DMS53 treated with DMSO at 0.1 percent for 48 hours (cell line): ENCODE data around the gene PTGES2.
"Not testable (repeated sequence)": the region's sequence is repeated elsewhere in the genome, so short reads cannot be mapped to it uniquely, and the experiment has no call there.

Experiments
- DNase-seq: peaks from one replicate; lab custom pipeline; 2025; ENCODE audit not compliant: unreplicated experiment; lab: John Stamatoyannopoulos, UW

Gene PTGES2

GRCh38 chr9:128139621-128140020 lies 12.1 kb upstream of the PTGES2 start:
- DNase-seq: no peak

GRCh38 chr9:128138001-128138400 lies 10.5 kb upstream of the PTGES2 start:
- DNase-seq: no peak

GRCh38 chr9:128136816-128137793 lies 9.6 kb upstream of the PTGES2 start:
- DNase-seq: no peak

- DNase-seq: not testable (repeated sequence)
Measured at GRCh38 chr9:128135561-128135960, 8.0 kb upstream of the PTGES2 start.

GRCh38 chr9:128132139-128132538 lies 4.6 kb upstream of the PTGES2 start:
- peak; percentile 93 for DNase-seq

- not testable (repeated sequence) for DNase-seq
Measured at GRCh38 chr9:128131346-128131745, 3.8 kb upstream of the PTGES2 start.

- not testable (repeated sequence) for DNase-seq
Measured at GRCh38 chr9:128130651-128131050, 3.1 kb upstream of the PTGES2 start.

- not testable (repeated sequence) for DNase-seq
Measured at GRCh38 chr9:128129976-128130590, 2.6 kb upstream of the PTGES2 start.

GRCh38 chr9:128128836-128129590 lies 1.5 kb upstream of the PTGES2 start:
- no peak for DNase-seq

GRCh38 chr9:128127990-128128835 lies 684 bp upstream of the PTGES2 start:
- DNase-seq: peak; percentile 80

GRCh38 chr9:128125580-128126354 lies 1.8 kb downstream of the PTGES2 start:
- DNase-seq: no peak

- peak; percentile 15 for DNase-seq
Measured at GRCh38 chr9:128124873-128125579, 2.5 kb downstream of the PTGES2 start.

- DNase-seq: no peak
Measured at GRCh38 chr9:128124451-128124850, 3.1 kb downstream of the PTGES2 start.

GRCh38 chr9:128123451-128124080 lies 4.0 kb downstream of the PTGES2 start:
- DNase-seq: no peak

- no peak for DNase-seq
Measured at GRCh38 chr9:128122809-128123175, 4.7 kb downstream of the PTGES2 start.

GRCh38 chr9:128121924-128122808 lies 5.4 kb downstream of the PTGES2 start:
- no peak for DNase-seq

GRCh38 chr9:128121466-128121810 lies 6.1 kb downstream of the PTGES2 start:
- DNase-seq: no peak
